HG03064 (cell line): ENCODE measurements around the gene GIT1.

Experiments
- ATAC-seq: cut with Tn5 transposase; IDR thresholded peaks from one replicate; pipeline ENCODE4 v1.9.1; 2021; ENCODE audit warnings: low read depth; ENCODE audit not compliant: unreplicated experiment

Gene GIT1

DNA sequence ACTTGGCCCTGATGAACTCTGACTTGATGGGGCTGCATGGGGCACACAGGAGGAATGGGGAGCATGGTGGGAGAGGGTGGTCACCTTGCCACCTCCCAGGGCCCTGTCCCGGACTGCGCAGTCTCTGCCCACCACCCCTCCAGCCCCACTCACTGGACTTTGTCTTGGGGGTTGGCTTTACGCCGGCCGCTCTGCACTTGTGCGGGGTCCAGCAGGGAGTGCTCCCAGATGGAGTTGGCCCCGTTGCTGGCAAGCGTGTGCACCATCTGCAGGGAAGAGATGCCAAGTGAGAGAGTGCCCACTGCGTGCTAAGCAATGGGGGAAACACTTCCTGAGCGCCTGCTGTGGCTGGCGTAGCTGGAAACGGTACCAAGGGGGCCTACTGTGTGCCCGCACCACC lies 6.7 kb downstream of the GIT1 start:
- no peak for ATAC-seq

DNA sequence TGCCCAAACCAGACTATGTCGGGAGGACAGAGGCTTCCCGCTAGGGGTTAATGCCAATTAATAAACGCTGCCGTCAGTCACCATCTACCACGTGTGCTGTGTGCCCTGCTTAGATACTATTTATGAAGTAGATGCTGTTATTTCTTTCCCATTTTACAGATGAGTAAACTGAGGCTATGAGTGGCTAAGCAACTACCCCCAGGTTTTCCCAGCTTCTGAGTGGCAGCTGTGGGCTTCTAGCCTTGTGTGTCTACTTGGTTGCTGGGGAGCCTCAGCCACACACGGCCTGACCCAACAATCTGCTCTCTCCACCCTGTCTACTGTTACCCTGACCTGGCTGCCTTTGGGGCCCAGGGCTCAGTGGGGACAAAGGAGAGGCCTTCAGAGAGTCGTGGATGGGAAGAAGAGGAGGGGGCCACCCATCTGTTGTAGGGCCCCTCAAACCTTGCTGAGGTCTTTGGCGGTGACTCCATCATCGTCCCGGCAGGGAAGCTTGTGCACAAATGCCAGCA lies 7.1 kb downstream of the GIT1 start:
- no peak for ATAC-seq

DNA sequence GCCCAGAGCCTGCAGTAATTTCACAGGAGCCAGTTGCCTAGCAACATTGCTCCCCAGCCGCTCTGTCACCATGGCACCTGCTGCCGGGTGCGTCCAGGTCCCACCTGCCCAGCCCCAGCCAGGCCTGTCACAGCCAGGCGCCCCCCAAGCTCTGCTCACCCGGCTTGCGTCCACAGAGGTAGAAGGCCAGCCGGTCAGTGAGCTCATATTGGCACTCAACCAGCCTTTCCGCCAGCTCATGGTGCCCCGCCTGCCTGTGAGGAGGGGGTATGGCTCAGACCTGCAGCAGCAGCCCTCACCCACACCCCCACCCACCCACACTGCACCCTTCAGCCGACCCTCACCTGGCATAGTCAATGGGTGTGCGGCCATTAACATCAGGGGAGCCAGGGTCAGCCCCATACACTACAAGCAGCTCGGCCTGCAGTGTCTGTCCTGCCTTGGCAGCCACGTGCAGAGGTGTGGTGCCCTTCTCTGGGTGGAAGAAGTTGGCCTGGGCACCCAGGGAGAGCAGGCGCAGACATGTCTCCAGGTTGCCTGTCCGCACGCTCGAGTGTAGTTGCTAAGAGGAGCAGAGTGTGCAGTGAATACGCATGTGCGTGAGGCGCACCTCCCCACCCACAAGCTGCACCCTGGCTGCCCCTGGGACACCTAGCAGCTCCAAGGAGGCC lies 7.7 kb downstream of the GIT1 start:
- no peak for ATAC-seq

DNA sequence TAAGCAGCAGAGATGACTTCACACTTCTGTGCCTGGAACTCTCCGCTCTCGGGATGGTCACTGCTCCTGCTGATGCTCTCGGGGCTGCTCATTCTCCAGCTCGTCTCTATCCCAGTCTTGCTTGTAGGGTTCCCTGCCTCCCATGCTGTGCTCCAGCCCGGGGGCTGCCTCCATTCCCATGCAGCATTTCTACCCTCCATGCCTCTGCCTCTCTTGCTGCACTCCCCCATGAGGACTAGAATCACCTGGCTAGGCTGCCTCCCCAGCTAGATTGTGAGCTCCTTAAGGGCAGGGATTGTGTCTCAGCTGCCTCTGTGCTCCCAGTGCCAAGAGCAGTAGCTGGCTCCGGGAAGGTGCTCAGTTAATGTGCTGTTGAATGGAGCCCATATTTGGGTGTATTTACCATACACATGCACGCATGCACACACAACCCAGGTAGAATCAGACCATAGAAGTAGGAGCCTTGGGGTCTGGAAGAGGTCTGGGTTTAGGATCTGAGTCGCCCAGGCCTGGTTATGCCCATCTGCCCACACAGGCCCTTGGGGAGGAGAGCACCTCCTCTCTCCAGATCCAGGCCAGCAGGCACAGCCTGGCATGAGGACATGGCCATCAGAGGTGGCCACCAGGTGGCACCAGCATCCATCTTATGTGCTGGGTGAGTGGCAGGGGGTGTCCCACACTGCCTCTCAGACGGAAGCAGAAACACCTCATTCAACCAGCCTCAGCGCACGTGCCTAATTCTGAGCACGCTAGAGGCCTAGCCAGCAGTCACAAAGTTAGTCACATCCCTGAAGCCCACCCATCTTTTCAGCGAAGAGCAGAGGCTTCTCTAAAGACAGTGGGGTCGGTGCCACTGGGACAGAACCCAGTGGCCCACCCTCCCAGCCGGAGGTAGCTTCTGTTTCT lies 9.3 kb downstream of the GIT1 start:
- ATAC-seq, result peak; percentile 65

DNA sequence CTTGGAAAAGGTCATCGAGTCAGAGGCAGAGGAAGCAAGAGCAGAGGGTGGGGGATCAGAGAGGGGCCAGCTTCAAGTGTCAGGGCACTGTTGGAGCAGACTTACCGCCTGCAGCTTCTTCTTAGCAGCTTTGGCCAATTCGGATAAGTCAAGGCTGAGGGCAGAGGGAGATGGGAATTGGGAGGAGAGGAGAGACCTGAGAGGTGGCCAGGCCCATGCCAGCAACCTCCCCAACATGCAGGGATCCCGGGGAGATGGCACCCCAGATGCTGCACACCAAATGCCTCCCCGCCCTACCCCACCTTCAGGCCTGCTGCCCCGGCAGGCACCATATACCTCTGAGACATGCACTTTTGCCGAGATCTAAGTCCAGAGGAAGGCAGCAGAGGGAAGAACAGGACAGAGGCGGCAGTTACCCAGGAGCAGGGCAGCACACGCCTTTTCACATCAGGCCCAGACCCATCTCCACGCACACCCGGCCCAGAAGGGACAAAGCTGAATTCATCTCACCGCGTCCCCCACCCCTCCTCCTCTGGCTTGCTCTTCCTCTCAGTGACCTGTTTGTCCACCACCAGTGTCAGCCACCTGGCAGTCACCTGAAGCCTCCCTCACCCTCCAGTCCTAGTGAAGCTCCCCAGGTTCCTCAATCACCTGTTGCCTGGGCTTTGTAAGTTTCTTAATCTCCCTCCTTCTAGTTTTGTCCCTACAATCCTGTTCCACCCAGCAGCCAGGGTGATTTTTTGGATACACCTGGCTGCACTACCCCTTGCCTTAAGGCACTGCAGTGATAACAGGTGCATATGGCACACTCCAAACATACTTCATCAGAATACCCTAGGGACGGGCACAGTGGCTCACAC lies 10.6 kb downstream of the GIT1 start:
- ATAC-seq, result no peak

DNA sequence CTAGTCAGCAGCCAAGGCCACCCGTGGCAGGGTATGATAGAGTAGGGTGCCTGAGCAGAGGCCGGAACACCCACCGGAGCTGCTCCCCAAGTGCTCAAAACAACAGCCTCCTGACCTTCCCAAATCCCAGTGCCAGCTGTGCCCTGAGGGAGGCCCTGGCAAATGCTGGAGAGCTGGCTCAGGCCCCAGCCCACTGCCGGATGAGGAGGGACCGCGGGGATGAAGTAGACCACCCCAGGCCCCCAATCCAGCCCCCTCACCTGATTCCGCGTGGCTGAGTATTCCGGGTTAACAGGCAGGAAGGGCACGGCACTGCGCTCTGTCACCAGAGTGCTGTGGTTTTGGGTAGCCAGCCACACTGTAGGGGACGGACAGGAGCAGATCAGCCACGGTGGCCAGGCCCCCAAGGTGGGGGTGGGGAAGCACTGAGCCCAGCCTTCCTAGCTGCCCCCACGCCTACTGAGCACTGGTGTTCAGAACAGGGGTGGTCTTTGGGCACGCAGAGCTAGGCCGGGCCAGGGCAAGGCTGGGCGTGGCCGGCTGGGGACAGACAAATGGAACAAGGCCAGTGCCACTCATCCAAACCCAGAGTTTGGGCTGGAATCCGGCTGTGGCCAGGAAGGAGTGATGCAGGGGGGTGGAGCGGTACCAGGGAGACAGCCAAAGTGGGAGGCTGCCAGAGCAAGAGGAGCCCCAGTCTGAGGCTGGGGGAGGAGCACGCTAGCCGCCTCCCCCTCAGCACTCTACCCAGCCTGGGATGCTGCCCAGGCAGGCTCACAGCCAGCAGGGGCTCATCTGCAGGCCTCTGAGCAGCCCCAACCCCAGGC lies 11.8 kb downstream of the GIT1 start:
- no peak for ATAC-seq

DNA sequence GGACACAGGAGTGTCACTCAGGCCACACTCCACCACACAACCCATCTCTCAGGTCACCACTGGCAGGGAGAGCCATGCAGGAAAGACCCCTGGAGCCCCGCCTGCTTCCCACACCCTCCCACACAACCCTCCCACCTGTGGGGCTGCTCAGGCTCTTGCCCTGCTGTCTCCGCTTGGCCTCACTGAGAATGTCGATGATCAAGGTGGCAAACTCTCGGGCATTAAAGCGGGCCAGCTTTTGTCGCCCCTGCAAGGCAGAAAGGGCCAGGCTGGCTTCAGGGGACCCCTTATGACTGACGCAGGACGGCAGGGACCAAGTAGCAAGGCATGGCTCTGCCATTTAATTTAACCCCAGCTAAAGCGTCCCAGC lies 12.5 kb downstream of the GIT1 start:
- ATAC-seq, result no peak

DNA sequence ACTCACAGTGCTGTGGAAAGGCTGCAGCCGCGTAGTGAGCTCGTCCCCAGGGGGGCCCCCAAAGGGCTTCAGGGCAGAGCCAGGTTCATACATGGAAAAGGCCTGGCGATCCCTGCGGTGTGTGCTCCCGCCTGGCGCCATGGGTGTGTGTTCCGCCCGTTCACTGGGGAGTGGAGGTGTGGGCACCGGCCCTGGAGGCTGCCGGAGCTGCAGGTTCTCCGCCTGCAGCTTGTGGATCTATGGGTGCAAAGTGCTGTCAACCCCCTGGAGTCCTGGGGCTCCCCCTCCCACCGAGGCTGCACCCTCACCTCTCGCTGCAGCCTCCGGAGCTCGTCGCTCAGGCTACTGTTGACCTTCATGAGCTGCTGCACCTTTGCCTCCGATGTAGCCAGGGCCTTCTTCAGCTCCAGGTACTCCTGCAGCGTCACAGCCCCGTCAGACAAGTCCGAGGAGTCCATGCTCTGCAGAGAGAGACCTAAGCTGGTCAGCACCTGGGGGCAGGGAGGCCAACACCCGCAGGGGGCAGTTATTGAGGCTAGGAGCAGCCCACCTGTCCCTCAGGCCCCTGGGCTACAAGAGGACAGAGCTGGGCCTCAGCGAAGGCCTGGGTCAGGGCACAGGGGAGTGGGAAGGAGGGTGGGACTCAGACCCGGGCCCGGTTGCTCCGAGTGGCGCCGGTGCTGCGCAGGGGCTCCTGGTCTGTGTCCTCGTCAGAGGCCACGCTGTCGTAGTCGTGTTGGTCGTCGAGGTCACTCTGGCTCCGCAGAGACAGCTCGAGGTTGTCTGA lies 13.0 kb downstream of the GIT1 start:
- ATAC-seq, result no peak

DNA sequence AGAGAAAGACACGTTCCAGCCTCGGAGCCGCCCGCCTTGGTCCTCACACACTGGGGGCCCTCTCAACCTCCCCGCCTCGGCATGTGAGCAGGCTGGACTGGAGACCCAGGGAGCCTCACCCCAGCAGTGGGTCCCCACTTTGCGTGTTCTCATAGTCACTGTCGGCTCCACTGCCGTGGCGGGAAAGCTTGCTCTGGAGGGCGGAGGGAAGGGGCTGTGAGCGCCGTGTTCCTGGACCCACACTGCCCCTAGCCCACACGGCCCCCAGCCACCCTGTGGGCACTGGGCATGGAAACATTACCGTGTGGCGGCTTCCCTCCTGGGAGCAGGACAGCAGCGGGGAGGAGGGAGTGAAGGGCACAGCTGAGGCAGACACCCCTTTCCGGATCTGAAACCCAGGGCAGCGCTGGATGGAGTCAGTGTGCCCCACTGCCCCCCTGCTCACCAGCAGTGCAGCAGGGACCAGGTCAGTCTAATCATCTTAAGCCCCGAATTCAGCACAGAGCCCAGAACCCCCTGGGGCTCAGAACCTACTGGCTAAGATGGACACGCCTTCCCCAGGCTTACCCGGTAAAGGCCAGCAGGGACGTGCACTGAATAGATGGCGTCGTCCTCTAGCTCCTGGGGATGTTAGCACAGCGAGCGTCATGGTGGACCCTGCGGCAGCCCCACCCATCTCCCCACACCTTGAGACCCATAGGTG lies 13.8 kb downstream of the GIT1 start:
- ATAC-seq, result no peak

DNA sequence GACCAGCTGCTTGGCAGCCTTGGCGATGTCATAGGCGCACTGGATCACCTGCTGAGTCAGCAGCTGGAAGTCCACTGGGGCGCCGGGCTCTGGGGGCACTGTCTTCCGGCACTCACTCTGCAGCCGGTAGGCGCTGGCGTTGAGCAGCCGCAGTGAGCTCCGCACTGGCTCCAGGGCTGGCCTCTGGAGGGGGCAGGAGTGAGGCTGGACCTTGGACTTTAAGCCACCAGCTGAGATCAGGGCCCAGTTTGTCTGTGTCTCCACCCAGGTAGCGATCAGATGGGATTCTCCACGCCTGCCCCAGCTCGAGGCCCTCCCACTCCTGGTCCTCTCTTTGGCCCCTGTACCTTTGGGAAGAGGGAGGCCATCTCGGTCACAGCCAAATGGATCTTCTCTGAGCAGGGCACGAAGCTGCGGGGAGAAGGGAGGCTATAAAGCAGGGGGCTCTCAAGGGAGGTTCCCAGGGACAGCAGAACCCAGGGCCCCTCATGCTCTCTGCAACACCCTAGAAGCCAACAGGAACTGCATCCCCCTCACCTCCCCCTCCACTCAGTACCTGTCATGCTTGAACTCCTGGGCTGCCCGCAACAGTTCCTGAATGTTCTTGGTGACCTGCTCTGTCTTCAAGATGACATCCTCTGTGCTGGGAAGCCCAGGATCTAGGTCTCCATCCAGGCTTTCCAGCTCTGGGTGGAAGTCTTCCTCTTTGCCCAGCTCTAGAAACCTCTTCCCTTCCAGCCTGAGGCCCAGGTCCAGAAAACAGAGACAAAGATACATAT lies 14.5 kb downstream of the GIT1 start:
- ATAC-seq, result no peak

DNA sequence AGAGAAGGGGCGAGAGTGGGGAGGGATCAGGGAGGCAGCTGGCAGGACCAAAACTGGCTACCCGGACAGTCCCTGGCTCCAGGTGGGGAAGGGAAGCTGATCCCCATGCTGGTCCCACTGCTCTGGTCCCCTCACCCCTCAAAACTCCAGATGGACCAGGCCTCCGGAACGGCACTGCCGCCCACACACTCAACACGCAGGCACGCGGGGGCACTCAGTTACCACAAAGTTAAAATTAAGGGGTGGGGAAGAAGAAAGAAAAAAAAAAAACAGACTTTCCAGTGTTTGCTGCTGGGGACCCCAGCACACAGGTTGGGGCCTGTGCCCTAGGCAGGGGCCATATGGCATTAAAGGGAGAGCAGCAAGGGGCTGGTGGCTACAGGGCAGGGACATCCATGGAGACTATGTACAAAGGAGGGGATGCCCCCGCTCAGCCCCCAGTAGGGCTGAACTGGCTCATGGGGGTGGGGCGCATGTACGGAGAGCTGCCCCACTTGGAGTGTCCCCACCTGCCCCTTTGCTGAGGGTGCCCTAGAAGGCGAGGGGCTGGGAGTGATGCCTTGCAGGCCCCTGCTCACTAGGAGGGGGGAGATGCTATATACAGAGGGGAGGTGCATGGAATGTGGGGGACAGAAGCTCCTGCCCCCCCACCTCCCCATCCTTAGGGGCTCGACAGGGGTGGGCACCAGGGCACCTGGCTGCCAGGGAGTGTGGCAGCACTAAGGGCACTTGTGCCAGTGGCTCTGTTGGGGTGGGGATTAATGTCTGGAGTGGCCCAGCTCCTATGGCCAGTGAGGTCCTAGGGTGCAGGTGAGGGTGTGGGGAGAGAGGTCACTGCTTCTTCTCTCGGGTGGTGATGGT lies 15.3 kb downstream of the GIT1 start:
- ATAC-seq, result no peak

DNA sequence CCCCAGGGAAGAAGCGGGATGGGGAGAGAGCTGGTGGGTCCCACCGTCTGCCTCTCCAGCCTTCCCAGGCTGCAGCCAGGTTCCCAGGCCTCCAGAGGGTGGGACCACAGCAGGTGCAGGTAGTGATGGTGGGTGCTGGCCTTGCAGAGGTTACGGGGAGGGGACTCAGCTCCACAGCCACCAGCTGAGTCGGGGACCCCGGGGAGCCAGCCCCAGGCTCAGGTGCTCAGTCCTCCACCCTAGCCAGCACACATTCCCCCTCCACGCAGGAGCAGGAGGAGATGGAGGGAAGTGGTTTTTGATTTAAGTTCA lies 15.9 kb downstream of the GIT1 start:
- no peak for ATAC-seq

DNA sequence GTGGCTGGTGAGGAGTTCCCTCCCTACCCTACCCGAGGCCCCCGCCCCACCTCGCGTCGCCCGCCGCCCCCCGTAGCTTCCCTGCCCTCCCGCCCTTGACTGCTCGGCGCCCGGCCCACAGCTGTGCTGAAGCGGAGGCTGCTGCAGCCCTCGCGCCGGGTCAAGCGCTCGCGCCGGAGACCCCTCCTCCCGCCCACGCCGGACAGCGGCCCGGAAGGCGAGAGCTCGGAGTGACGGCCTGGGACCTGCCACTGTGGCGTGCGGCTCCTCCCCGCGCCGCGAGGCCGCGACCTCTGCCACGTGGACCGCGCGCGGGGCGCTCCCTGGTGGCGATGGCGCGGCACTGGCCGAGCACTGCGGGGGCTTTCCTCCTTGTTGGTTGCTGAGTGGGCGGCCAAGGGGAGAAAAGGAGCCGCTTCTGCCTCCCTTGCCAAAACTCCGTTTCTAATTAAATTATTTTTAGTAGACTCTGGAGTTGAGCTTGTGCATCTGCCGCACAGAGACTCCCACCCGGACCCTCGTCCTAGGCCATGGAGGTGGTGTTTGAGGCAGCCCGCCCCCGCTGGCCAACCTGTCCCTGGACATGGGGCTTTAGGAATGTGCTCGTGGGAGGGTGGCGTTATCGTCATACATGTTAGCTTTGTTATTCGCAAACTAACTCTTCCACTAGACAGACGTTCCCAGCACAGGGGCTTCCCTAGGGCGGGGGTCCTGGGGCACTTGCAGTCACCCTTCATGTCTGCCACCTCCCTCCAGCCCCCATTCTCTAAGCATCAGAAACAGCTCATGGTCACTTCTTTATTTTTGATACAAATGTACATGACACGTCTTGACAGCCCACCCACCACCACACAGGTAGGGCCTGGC lies 16.5 kb downstream of the GIT1 start:
- ATAC-seq, result no peak

DNA sequence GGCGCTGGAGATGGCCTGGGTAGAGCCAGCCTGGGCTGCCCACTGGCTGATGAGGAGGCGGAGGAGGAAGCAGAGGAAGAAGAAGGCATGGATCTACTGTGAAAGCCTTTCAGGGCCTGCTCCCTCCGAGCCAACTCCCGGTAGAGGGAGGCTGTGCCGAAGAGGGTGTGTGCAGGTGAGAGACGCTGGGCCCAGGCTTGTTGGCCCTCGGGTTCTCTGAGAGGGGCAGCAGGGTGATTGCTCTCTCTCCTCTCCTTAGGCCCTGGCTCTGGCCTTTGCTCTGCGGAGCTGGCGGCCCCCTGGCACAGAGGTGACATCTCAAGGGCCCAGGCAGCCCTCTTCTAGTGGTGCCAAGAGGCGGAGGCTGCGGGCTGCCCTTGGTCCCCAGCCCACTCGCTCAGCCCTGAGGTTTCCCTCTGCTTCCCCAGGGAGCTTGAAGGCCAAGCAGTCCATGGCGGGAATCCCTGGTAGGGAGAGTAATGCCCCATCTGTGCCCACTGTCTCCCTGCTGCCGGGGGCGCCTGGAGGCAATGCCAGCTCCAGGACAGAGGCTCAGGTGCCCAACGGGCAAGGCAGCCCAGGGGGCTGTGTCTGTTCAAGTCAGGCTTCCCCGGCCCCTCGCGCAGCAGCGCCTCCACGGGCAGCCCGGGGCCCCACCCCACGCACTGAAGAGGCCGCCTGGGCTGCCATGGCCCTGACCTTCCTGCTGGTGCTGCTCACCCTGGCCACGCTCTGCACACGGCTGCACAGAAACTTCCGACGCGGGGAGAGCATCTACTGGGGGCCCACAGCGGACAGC lies 17.4 kb downstream of the GIT1 start:
- ATAC-seq, result no peak

DNA sequence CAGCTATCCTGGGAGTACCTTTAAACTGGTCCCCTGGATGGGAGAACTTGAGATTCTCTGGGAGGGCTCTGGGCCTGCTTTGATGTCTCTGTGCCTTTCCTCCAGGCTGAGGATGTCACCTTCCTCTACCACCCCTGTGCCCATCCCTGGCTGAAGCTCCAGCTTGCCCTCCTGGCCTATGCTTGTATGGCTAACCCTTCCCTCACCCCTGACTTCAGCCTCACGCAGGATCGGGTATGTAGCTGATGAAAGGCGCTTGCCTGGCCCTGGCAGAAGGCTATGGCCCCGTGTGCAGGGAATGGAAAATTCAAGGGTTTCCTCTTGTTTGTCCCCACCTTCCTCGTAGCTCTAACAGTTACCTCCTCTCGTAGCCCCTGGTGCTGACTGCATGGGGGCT lies 18.0 kb downstream of the GIT1 start:
- ATAC-seq, result no peak

DNA sequence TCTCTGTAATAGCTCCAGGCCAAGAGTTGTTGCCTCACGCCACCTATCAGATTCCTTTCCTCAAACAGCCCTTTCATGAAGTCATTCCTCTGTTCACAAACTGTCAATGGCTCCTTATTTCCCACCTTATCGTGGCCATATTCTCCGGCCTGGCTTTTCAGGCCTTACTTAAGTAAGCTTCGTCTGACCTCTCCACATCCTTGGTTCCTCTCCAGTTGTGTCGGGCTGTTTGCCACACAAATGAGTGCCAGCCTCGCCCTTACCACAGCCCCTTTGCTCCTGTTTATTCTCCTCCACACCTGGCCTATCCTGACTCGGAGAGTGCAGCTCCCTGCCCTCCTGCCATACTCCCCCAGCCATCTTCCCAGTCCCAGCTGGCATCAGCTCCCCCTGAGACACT lies 18.9 kb downstream of the GIT1 start:
- ATAC-seq, result no peak
